RPMI7951 (cell line): ENCODE data around the gene SYT12. TPM values are rescaled to one million over a fixed set of nuclear protein-coding genes. Genes with fewer than 3 reads are reported as not detected.

ENCODE experiments used
- DNase-seq: peaks from one replicate; pipeline ENCODE4 v3.0.0-alpha.2; 2012; ENCODE audit warnings: low read depth
- total RNA-seq: library from RNA; depleted of rRNA; stranded (reverse); fragments of >200 nt; shearing (Covaris generic); gene quantifications from 2 replicates; pipeline ENCODE4 v1.2.3, GENCODE V29; 2014

The SYT12 gene
- total RNA-seq, 1 experiment from 2014 or later, result 0.60 TPM

DNA sequence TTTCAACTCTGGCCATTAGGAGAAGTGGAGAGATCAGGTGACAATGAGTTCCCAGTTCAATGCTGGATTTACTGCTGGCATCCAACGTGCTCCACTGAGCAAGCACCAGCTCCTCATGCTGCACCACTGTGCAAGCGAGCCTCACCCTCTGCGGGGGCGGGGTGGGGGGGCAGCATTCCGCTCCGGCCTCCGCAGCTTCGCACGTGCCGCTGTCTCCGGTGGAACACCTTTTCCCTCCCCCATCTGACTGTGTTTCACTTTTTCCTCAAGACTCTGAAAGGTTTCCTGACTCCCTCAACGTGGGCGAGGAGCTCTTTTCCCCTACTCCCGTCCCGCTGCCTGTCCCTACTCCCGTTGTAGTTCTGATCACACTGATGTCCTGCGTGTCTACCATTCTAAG lies 32.9 kb downstream of the SYT12 start:
- DNase-seq, result no peak

DNA sequence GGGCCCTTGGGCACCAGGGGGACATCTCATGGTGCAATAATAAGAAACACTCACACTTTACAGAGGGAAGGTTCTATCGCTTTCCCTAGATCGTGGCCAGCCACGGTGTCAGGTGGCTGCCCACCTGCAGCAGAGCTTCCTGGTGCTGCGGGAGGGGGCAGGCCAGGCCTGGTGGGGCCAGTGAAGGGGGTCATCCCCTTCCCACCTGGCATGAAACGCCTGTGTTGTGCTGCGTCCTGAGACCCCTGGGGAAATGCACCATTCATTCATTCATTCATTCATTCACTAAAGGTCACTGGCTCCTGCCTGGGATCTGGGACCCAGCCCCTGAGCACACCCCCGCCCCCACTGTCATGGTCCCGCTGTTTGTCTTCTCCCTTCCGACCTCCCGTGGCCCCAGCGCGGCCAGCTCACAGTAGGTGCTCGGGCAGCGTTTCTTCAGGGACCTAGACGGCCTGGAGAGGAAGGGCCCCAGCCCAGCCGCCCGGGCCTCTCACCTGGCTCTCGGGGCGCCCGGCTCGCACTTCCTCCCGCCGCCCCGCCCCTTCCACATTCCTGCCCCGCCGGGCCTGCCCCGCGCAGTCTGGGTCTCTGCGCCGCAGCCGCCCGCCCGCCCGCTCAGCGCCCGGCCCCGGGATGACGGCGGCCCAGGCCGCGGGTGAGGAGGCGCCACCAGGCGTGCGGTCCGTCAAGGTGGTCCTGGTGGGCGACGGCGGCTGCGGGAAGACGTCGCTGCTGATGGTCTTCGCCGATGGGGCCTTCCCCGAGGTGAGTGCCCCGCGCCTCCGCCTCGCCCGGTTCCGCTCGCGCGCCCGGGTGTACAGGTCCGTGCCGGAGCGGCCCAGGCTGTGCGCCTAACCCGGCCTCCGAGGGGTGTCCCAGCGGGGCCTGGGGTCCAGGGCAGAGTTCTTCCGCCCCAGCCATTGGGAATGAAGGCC lies 33.6 kb downstream of the SYT12 start, which contains the start of gene RHOD:
Gene RHOD, plus strand, starts transcription at position 581 of the 938 bp plus-strand sequence. Its CDS starts 56 bp downstream, at position 637.
- no peak for DNase-seq

DNA sequence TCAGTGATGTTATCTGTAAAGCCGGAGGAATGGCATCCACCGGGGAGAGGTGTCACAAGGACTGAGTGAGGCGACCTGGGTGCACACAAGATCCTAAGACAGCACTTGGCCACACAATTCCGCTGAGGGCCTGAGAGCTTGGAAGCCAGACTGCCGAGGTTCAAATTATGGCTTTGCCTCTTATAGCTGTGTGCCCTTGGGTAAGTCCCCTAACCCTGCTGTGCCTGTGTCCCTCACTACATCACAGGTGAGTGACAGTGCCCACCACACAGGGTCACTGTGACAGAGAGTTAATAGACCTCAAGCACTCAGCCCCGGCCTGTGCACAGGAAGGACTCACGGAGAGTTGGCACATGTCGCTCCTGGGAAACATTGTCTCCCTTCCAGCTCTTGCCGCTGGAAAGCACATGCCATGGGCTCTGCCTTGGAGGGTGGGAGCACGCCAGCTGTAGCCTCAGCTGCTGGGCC lies 34.3 kb downstream of the SYT12 start:
- DNase-seq, result no peak

DNA sequence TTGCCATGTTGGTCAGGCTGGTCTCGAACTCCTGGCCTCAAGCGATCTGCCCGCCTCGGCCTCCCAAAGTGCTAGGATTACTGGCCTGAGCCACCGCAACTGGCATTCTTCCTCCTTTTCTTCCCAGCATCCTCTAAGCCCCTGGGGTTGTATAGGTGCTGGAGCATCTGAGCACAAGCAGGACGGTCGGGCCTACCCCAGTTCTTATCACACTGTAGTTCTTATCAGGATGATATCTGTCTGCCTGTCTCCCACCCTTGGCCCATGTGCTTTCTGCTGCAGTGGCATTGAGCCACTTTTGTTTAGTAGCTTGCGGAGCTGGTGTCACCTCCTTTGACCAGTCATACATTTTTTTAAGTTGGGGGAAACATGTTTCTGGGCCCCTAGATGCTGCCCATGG lies 35.6 kb downstream of the SYT12 start:
- no peak for DNase-seq

DNA sequence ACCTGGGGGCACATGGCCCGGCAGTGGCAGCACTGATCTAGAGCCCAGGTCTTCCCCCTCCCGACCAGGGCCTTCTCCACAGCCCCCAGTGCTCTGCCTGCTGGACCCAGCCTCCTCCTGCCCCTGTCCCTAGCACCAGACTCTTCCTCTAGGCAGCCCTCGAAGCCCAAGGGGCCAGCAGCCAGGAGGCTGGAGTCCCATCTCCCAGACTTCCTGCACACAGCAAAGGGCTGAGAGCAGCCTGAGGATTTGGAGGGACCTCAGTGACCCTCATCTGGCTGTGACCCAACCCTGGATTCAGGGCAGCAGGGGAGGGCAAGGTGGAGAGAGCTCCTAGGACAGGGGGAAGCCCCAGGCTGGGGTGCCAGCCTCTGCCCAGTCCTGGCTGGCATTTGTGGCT lies 36.7 kb downstream of the SYT12 start:
- no peak for DNase-seq

DNA sequence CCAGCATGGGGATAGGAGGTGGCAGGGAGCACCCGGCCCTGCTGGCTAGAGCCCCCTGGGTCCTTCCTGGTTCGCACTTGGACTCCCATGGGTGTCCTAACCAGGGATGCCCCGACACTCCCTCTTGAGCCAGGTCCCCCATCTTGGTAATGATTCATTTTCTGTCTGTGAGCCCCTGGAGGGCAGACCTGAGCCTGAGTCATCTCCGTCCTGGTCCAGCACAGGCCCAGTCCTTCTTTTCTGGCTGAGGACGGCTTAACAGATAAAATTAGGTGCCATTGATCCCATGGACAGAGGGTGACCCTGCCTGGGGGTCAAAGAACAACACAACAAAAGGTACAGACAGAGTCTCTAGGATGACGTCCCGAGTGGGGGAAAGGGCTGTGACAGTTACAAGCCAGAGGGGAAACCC lies 37.2 kb downstream of the SYT12 start:
- DNase-seq, result peak; percentile 69

DNA sequence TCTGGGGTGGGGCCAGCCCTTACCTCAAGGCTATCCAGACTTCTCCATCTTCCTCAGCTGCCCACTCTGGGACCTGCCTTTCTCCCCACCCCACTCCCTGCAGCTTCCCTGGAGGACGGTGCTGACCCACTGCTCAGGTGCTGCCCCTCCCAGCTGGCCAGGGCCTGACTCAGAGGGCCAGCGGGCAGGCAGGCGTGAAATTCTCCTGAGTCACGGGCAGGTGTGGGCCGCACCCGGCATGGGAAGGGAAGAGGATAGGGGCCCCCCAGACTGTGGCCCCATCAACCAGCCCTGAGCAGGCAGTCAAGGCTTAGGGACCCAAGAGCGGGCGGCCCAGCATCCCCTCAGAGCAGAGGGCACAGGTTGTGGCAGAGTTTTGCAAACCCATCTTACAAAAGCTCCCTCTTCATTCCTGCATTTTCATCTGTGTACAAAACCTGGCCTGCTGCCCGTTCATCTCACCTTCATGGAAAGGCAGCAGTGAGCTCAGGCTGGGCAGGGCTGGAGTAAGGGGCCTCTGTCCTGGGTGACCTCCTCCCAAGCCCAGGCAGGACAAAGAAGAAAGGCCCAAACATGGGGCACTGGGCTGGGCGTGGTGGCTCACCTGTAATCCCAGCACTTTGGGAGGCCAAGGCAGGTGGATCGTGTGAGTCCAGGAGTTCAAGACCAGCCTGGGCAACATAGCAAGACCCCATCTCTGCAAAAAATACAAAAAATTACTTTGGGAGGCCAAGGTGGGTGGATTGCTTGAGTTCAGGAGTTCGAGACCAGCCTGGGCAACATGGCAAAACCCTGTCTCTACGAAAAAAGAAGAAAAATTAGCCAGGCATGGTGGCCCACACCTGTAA lies 39.8 kb downstream of the SYT12 start:
- no peak for DNase-seq

DNA sequence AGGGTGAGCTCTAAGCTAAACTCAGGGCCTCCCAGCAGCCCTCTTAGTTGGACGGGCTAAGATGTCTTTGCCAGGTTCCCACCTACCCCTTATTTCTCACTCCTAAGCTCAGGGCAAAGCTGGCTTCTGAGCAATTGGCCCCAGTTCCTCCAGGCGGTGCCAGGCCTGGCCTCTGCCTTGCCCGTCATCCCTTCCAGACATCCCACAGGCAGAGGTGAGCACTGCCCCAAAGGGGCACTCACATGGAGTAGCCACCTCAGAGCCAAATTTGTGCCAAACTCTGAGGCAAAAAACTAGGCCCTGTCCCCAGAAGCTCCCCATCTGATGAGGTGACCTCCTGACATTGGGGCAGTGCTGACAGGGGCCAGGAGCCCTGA lies 43.4 kb downstream of the SYT12 start:
- no peak for DNase-seq

DNA sequence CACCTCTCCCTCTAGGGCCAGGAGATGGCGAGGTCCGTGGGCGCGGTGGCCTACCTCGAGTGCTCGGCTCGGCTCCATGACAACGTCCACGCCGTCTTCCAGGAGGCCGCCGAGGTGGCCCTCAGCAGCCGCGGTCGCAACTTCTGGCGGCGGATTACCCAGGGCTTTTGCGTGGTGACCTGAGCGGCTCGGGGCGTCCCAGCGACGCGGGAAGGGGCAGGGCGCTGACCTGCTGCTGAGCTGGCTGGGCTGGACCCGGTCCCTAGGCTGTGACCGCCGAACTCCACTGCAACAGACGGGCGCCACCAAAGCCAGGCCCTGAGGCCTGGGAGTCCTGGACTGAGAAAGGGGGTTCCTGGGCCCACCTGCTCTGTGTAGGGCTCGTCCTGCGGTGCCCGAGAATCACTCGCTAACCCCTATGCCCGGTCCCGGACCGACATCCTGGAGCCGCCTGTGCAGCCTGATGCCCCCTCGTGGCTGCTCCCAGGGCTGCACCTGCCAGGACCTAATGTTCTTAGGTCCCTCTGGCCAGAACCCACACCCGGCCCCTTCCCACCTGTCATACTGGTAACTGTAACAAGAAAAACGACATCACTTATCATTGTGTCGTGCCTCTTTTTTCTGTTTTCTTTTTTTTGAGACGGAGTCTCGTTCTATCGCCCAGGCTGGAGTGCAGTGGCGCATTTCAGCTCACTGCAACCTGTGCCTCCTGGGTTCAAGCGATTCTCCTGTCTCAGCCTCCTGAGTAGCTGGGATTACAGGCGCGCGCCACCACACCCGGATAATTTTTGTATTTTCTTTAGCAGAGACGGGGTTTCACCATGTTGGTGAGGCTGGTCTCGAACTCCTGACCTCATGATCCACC lies 48.7 kb downstream of the SYT12 start:
- peak; percentile 66 for DNase-seq

DNA sequence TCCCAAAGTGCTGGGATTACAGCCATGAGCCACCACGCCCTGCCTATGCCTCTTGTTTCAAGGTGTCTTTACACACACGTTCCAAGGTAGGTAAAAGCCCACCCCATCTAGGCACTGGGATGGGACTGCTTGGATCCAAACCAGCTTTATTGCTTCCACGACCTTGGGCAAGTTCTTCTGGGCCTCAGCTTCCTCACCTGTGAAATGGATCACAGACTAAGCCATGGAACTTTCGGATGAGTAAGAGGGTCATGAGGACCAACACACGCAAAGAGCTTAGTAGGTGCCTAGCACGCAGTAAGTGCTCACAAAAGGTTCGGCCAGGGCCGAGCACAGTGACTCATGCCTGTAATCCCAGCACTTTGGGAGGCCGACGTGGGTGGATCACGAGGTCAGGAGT lies 49.4 kb downstream of the SYT12 start:
- DNase-seq, result no peak

DNA sequence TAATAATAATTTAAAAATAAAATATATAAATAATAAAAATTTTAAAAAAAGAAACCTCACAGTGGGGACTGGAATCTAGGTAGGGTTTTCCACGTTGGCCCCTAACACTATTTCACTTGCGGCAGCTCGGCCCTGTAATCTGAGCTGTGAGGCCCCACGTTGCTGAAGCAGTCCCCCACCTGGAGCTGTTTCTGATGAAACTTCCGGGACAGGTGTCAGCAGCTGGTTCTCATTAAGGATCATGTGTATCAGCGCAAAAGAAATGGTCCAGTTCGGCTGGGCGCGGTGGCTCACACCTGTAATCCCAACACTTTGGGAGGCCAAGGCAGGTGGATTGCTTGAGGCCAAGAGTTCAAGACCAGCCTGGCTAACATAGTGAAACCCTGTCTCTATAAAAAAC lies 51.0 kb downstream of the SYT12 start:
- no peak for DNase-seq

DNA sequence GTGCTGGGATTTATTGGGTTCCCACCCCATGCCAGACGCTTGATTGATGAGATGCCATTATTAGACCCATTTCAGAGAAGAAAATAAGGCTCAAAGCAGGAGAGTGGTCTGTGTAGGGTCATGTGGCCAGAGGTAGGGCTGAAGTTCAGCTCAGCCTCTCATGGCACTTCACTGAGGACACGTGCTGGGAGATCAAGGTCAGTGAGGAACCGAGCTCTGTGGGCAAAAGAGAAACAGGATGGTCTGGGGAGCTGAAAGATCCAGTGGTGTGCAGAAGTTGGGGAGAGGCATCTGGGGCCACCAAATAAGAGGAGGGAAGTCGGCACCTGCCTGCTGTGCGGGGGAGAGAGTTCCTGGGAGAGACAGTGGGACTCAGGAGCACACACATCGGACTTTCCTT lies 53.3 kb downstream of the SYT12 start:
- DNase-seq, result no peak

DNA sequence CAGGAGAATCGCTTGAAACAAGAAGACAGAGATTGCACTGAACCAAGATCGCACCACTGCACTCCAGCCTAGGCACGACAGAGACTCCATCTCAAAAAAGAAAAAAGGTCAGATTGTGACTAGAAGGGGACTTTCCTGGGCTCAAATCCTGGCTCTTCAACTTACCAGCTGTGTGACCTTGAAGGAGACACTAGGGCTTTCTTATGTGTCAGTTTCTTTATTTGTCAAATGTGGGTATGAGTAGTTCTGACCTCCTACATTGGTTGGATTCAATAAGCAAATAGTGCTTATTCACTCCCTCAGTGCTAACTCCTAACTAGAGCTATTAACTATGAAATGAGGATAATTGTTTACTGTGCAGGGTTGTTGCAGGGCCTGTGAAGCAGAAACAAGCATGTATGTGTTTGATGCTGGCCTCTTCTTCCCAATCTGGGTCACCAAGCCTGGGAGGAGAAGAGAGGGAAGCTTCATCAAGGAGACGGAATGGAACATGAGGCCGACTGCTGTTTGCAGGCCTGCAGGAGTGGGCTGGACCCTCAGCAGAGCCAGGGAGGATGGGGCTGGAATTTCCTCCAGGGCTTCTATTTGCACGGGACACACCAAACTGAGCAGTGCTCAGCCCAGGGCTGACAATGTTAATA lies 56.3 kb downstream of the SYT12 start:
- DNase-seq, result no peak

DNA sequence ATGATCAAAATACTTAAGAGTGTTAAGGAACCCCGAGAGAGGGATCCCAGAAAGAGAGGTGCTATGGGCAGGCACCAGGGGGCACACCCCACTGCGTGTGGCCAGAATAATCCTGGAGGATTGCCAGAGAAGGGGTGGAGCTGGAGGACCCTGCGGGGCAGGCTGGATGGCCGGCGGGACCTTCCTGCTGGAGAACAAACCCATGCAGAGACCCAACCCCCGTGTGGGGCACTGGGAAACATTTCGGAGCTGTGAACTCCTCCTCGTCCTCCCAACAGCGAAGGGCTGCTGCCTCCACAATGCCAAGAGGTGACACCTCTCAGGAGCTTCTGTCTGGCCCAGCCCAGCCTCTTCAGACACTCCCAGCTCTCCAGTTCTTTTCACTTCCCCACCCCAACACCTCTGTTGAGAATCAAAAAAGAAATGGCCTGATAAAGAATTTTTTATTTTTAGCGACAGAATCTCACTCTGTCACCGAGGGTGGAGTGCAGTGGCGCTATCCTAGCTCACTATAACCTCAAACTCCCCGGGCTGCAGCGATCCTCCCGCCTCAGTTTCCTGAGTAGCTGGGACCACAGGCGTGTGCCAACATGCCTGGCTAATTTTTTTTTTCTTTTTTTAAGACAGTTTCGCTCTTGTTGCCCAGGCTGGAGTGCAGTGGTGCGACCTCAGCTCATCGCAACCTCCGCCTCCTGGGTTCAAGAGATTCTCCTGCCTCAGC lies 59.3 kb downstream of the SYT12 start:
- no peak for DNase-seq

DNA sequence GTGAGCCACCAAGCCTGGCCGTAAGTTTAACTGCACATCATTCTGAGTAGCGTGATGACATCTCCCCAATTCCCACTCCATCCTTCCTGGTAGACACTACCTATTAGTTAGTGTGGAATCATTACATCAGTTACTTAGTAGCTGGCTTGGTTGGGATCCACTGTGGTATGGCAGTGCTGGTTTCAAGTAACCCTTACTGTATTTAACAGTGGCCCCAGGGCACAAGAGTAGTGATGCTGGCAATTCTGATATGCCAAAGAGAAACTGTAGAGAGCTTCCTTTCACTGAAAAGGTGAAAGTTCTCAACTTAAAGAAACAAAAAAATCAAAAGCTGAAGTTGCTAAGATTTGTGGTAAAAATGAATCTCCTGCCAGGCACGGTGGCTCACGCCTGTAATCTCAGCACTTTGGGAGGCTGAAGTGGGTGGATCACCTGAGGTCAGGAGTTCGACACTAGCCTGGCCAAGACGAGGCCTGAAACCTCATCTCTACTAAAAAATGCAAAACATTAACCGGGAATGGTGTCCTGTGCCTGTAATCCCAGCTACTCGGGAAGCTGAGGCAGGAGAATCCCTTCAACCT lies 60.9 kb downstream of the SYT12 start:
- DNase-seq, result peak; percentile 29

DNA sequence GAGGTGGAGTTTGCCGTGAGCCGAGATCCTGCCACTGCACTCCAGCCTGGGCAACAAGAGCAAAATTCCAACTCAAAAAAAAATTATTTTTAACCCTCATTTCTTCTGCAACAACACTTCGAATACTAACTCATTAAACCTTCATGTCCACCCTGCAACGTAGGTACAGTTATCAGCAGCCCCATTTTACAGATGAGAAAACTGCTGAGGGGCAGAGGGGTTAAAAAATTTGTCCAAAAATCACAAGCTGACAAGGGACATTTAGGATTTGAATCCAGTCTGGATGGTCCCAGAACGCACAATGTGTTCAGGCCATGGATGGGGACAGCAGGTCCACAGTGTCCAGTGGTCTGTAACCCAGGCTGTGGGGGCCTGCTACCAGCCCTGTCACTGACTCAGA lies 62.7 kb downstream of the SYT12 start:
- DNase-seq, result no peak

DNA sequence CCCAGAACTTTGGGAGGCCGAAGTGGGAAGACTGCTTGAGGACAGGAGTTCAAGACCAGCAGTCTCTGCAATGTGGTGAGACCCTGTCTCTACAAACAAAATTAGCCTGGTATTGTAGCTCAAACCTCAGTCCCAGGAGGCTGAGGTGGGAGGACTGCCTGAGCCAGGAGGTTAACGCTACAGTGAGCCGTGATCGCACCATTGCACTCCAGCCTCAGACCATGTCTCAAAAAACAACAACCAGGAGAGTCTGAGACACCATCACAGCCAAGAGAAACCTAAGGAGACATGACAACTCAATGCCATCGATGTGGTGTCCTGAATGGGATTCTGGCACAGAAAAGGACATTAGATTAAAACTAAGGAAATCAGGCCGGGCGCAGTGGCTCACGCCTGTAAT lies 67.8 kb downstream of the SYT12 start:
- DNase-seq, result no peak

DNA sequence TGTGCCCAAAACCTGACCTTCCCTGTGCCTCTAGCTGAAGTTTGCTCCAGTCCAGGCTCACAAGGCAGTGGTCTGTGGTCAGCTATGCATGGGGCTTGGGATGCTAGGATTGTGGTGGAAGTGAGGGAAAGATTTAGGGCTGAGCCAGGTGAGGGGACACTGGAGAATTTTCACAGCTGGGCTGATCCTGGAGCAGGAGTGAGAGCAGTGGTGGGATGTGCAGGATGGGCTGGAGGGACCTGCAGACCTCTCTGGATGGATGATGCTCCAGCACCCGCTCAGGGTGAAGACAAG lies 72.2 kb downstream of the SYT12 start:
- no peak for DNase-seq

DNA sequence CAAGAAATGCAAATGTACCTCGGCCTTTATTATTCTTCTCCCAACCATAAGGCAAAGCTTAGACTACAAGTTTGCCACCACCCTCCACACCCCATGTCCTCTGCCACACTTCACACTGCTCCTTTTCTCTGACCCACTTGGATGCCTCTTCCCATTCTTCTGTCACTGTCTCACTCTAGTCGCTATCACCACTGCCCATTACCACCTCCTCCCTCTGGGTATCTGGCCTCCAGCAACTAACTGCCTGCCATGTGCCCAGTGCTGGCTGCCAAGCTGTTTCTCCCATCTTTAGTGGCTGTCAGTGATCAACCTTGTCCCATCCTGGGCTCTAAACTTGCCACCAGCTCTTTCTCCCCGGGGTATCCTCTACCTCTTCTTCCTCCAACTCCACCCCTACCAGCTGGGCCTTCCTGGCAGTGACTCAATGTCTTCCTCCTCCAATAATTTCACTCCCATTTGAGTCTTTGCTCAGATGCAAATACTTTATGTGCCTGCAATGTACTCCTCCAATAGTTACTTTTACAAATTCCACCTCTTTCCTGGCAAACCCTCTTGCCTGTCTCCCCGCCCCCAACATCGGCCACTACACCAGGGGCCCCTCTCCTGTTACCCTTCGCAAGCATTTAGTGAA lies 76.0 kb downstream of the SYT12 start:
- no peak for DNase-seq

DNA sequence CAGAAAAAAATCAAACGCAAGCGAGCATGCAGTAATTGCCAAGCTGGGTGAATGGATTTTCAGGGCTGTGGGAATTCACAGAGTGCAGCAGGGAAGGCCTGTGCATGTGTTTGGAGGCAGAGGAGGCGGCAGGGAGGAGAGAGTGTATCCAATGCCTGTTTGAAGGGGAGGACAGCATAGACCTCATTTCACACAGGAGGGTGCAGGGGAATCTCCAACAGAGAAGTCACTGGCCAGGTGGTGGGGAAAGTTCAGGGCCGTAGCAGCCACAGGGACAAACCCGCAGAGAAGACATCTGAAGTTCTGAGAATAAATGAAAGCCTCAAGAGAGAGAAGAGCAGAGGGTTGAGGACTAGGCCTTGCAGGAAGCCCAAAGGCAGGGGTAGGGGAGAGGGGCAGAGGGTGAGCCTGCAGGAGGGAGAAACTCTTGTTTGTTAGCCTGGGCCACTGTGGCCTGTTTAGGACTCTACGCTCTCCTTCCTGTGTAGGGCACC lies 76.9 kb downstream of the SYT12 start:
- no peak for DNase-seq
